PFSK-1 (cell line): Measurements from ENCODE around the gene EFCAB5.
A peak's percentile ranks its signal among the peaks of the same experiment; 100 is the strongest.

Experiments used
- FOXP2 ChIP-seq: optimal IDR thresholded peaks from 2 replicates; pipeline ENCODE3; 2011; ENCODE audit warnings: borderline replicate concordance, control low read depth, inconsistent platforms; ENCODE audit not compliant: insufficient read depth; ENCODE audit errors: extremely low read length, extremely low read depth
- POLR2AphosphoS5 ChIP-seq: IDR thresholded peaks from 2 replicates; pipeline ENCODE4 v1.6.1; 2012; ENCODE audit warnings: low read depth, mild to moderate bottlenecking, control low read depth, low read length, moderate library complexity
- REST ChIP-seq, 2 experiments: IDR thresholded peaks; 2 replicates each; pipeline versions ENCODE4 v1.6.1 to v1.8.0; 2011 to 2012; ENCODE audit warnings: low read depth in 2 of 2, low read length in 2 of 2, control low read depth in 1 of 2, inconsistent platforms in 1 of 2, mild to moderate bottlenecking in 1 of 2, moderate library complexity in 1 of 2; ENCODE audit not compliant: insufficient read depth in 1 of 2
- SIN3A ChIP-seq: IDR thresholded peaks from 2 replicates; pipeline ENCODE4 v1.6.1; 2012; ENCODE audit warnings: mild to moderate bottlenecking, low read length, moderate library complexity, borderline replicate concordance; ENCODE audit not compliant: insufficient read depth
- TAF1 ChIP-seq: IDR thresholded peaks from 2 replicates; pipeline ENCODE4 v1.6.1; 2012; ENCODE audit warnings: low read length, control low read depth, borderline replicate concordance; ENCODE audit not compliant: insufficient read depth

Gene EFCAB5

GRCh38 chr17:29929006-29929532 is 12.4 kb upstream of the EFCAB5 start:
- TF ChIP-seq FOXP2 (no peak), SIN3A (no peak), TAF1 (no peak; the same call in 1 of the 2 replicates), POLR2AphosphoS5 (no peak), REST (IDR thresholded peaks at IDR 0.05; ENCODE audit: insufficient read depth in 1 of 2, low read depth in 2 of 2, low read length in 2 of 2) (no peak)

GRCh38 chr17:29929533-29930408 is 11.7 kb upstream of the EFCAB5 start, which contains the start of gene SSH2:
Gene SSH2, minus strand, starts transcription at chr17:29930228. Its CDS starts 228 bp downstream, at chr17:29930000.
- TF ChIP-seq SIN3A (0 out of 2 replicates have a peak, but pooled peaks have one; percentile 25), POLR2AphosphoS5 (peak; percentile 78), TAF1 (no peak), FOXP2 (peak; percentile 80), REST (IDR thresholded peaks at IDR 0.05; ENCODE audit: insufficient read depth in 1 of 2, low read depth in 2 of 2, low read length in 2 of 2) (0 out of 4 replicates have a peak, but pooled peaks of 1 of the 2 experiments have one; percentile 23)

- TF ChIP-seq REST (IDR thresholded peaks at IDR 0.05; ENCODE audit: insufficient read depth in 1 of 2, low read depth in 2 of 2, low read length in 2 of 2) = no peak
- TF ChIP-seq SIN3A = no peak
- TF ChIP-seq FOXP2 = no peak
- TF ChIP-seq POLR2AphosphoS5 = no peak
- no peak for TF ChIP-seq TAF1
Measured at GRCh38 chr17:29930409-29931010, 10.9 kb upstream of the EFCAB5 start.

- TF ChIP-seq REST (IDR thresholded peaks at IDR 0.05; ENCODE audit: insufficient read depth in 1 of 2, low read depth in 2 of 2, low read length in 2 of 2) (no peak), POLR2AphosphoS5 (no peak), FOXP2 (no peak), SIN3A (no peak), TAF1 (no peak)
Measured at GRCh38 chr17:29931231-29931932, 10.1 kb upstream of the EFCAB5 start.
